Skeletal muscle tissue (tissue), 4 donors: ENCODE data around the gene PSMC5. TPM values are rescaled to one million over a fixed set of nuclear protein-coding genes. Genes with fewer than 3 reads are reported as not detected.

Experiments
- H3K27ac ChIP-seq: one replicate; pipeline ENCODE4 v1.7.0; 2013; ENCODE audit warnings: mild to moderate bottlenecking, low read depth, low read length, inconsistent platforms
- H3K27me3 ChIP-seq, 3 donors: one replicate each; pipeline ENCODE4 v1.7.0; 2013; ENCODE audit warnings: low read length in 3 of 3; ENCODE audit not compliant: control insufficient read depth in 3 of 3, insufficient read depth in 3 of 3
- H3K36me3 ChIP-seq, 3 donors: one replicate each; pipeline ENCODE4 v1.7.0; 2013; ENCODE audit warnings: low read length in 3 of 3; ENCODE audit not compliant: control insufficient read depth in 3 of 3, insufficient read depth in 3 of 3
- H3K4me1 ChIP-seq, 3 donors: one replicate each; pipeline ENCODE4 v1.7.0; 2013; ENCODE audit warnings: low read length in 3 of 3, mild to moderate bottlenecking in 3 of 3; ENCODE audit not compliant: control insufficient read depth in 3 of 3, insufficient read depth in 3 of 3
- H3K4me3 ChIP-seq, 3 donors: one replicate each; pipeline ENCODE4 v1.7.0; 2013; ENCODE audit warnings: low read length in 3 of 3
- H3K9ac ChIP-seq, 3 donors: one replicate each; pipeline ENCODE4 v1.7.0; 2013; ENCODE audit warnings: low read length in 3 of 3, mild to moderate bottlenecking in 3 of 3, moderate library complexity in 2 of 3, low read depth in 1 of 3
- H3K9me3 ChIP-seq, 3 donors: one replicate each; pipeline ENCODE4 v1.7.0; 2013; ENCODE audit warnings: low read length in 3 of 3; ENCODE audit not compliant: control insufficient read depth in 3 of 3
- total RNA-seq: library from RNA; depleted of rRNA; stranded (reverse); fragments of >200 nt; gene quantifications from one replicate; pipeline ENCODE4 v1.2.3, GENCODE V29; 2014
- donor health status: Osteomylitis.

PSMC5 gene
- 41.2 TPM for total RNA-seq

DNA sequence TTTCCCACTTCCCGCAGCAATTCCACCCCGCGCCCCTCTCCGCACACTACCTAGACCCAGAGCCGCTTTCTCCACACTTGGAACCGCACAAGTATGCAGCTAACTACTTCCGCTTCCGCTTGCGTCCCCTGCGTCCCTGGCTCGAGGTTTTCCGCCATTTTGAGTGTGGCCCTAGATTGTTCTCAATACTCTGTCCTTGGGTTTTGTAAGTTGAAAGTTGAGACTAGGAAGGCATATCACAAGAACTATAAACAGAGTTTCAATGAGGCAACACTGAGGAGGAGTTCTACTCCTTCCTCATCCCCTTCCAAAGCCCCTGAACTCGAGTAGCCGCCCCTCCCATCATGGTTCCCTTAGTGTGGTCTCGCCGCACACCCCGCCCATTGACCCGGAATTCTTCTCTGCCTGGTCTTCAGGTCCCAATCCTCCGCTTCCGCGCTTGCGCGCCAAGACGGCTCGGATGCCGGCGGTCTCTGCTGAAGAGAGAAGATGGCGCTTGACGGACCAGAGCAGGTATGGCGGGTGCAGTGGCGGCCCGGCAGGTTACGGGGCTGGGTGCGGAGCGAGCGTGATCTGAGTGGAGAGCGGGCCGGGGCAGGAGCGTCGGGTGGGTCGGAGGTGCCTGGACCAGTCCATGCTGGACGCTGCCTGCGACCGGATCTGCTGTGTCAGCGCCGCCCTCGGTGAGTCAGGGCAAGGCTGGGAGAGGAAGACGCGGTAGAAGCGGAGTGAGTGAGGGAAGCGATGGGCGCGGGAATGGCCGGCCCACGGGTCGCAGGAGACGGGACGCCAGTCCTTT, at the start of gene PSMC5, which contains the start of gene FTSJ3:
Gene PSMC5, plus strand, starts transcription at position 430 of the 799 bp plus-strand sequence. Its CDS starts 60 bp downstream, at position 490.
Gene FTSJ3, minus strand, starts transcription at position 662 of the 799 bp plus-strand sequence. CDS start 761 bp downstream, outside the sequence.
- peak within 1 kb of the TSS; percentile 88 to 95 (median 92) for H3K9ac ChIP-seq
- H3K27ac ChIP-seq = peak within 1 kb of the TSS; percentile 95
- peaks cover 60 to 74% (median 68%) of the 10 kb centered on the region in 3 donors for H3K36me3 ChIP-seq

DNA sequence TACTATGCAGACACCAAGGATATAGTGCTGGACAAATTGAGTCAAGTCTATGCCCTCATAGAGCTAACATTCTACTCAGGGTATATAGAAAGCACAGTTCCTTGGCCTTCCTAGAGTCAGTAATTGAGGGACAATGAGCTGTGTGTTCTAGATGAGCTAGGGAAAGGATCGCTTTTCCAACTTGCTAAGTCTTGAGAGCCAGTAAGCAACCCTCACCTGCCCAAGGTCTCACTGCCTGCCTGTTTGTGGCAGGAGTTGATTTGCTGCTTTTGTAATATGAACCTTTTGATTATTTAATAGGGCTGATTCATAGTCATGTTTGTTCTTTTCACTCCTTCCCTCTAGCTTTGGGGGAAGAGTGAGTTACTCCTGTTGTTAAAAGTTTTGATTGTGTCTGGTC, 46.7 kb upstream of the PSMC5 start:
- Histone ChIP-seq H3K4me1 (peaks cover 10 to 26% (median 13%) of the 10 kb centered on the region in 3 donors), H3K27ac (no peak overlapping the region)

More for the DNA sequence above, at the start of gene PSMC5, which contains the start of gene FTSJ3:
- H3K4me3 ChIP-seq = peak within 1 kb of the TSS; percentile 92 to 98 (median 94)
- no peaks in the 10 kb centered on the region for H3K9me3 ChIP-seq
- peaks cover 23 to 38% (median 24%) of the 10 kb centered on the region in 3 donors for H3K4me1 ChIP-seq
- H3K27me3 ChIP-seq = no peaks in the 10 kb centered on the region

DNA sequence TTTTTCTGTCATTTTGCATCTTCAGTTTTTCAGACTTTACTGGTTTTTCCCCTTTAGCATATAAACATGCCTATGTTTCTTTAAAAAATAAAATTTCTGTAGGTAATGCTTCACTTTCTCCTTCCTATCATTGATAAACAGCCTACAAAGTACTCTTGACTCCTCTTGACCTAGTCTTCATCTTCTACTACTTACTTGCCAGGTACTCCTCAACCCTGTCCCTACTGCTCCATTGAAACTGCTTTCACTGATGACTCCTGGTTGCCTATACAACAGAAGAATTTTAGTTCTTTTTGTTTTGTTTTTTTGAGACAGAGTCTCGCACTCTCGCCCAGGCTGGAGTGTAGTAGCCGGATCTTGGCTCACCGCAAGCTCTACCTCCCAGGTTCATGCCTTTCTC, 46.3 kb upstream of the PSMC5 start:
- Histone ChIP-seq H3K27ac (peak overlapping the region; percentile 19), H3K9ac (no peak overlapping the region), H3K9me3 (no peaks in the 10 kb centered on the region), H3K36me3 (peaks cover 0 to 11% (median 8%) of the 10 kb centered on the region in 3 donors), H3K4me3 (no peak overlapping the region), H3K4me1 (peaks cover 7 to 24% (median 10%) of the 10 kb centered on the region in 3 donors), H3K27me3 (no peaks in the 10 kb centered on the region)

More for the DNA sequence above, 46.7 kb upstream of the PSMC5 start:
- no peaks in the 10 kb centered on the region for H3K9me3 ChIP-seq
- peaks cover 0 to 11% (median 8%) of the 10 kb centered on the region in 3 donors for H3K36me3 ChIP-seq
- no peak overlapping the region for H3K9ac ChIP-seq
- no peaks in the 10 kb centered on the region for H3K27me3 ChIP-seq
- no peak overlapping the region for H3K4me3 ChIP-seq

DNA sequence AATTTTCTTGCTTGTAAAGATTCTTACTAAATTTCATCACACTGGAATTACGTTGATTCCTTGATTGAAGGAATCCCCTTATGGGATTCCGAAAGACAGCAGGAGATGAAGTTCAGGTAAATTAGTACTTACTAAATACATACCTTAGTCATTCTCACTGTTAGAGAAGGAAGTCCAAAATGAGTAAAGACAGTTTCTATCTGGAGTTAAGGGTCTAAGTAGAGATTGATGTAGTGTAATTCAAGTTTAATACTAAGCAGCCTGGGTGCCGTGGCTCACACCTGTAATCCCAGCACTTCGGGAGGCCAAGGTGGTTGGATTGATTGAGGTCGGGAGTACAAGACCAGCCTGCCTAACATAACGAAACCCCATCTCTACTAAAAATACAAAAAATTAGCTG, 43.7 kb upstream of the PSMC5 start:
- Histone ChIP-seq H3K4me1 (peaks cover 0 to 10% (median 5%) of the 10 kb centered on the region in 3 donors), H3K36me3 (peaks cover 8 to 19% (median 18%) of the 10 kb centered on the region in 3 donors), H3K27me3 (no peaks in the 10 kb centered on the region), H3K9ac (no peak overlapping the region), H3K9me3 (no peaks in the 10 kb centered on the region), H3K27ac (no peak overlapping the region), H3K4me3 (no peak overlapping the region)

DNA sequence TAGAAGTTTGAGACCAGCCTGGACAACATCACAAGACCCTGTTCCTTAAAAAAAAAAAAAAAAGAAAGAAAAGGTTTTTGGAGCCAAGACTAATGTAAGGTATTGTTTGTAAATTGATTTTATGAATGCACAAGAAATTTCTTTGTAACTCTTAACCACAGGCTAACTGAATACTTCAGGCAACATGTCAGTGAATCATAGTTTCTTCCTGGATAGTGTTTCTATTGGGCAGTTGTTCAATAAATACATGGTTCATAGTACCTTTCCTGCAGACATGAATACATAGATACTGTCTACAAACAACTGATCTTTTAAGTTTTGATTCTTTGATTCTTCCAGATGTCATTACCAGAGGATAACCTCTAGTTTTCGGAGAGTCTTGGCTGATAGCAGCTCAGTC, 41.7 kb upstream of the PSMC5 start:
- Histone ChIP-seq H3K4me1 (peaks cover 0 to 6% (median 2%) of the 10 kb centered on the region in 3 donors), H3K27me3 (no peaks in the 10 kb centered on the region), H3K27ac (no peak overlapping the region), H3K36me3 (peaks cover 17 to 33% (median 20%) of the 10 kb centered on the region in 3 donors), H3K4me3 (no peak overlapping the region), H3K9me3 (no peaks in the 10 kb centered on the region), H3K9ac (no peak overlapping the region)

DNA sequence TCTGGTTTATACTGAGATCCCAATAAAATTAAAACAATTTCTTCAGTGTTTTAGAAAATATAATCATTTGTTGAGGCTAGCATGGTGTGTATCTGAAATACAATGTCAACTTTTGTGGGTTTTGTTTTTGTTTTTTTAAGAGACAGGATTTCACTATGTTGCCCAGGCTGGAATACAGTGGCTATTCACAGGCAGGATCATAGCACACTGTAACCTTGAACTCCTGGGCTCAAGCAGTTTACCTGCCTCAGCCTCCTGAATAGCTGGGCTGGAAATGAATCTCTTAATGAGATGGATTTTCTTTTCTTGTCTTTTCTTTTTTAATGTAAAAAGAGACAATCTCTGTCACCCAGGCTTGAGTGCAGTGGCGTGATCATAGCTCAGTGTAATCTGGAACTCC, 41.1 kb upstream of the PSMC5 start:
- no peak overlapping the region for H3K4me3 ChIP-seq
- H3K36me3 ChIP-seq = peaks cover 19 to 33% (median 23%) of the 10 kb centered on the region in 3 donors
- H3K9ac ChIP-seq = no peak overlapping the region
- no peaks in the 10 kb centered on the region for H3K9me3 ChIP-seq
- H3K27me3 ChIP-seq = no peaks in the 10 kb centered on the region
- no peak overlapping the region for H3K27ac ChIP-seq
- peaks cover 0 to 4% (median 0%) of the 10 kb centered on the region in 3 donors for H3K4me1 ChIP-seq

DNA sequence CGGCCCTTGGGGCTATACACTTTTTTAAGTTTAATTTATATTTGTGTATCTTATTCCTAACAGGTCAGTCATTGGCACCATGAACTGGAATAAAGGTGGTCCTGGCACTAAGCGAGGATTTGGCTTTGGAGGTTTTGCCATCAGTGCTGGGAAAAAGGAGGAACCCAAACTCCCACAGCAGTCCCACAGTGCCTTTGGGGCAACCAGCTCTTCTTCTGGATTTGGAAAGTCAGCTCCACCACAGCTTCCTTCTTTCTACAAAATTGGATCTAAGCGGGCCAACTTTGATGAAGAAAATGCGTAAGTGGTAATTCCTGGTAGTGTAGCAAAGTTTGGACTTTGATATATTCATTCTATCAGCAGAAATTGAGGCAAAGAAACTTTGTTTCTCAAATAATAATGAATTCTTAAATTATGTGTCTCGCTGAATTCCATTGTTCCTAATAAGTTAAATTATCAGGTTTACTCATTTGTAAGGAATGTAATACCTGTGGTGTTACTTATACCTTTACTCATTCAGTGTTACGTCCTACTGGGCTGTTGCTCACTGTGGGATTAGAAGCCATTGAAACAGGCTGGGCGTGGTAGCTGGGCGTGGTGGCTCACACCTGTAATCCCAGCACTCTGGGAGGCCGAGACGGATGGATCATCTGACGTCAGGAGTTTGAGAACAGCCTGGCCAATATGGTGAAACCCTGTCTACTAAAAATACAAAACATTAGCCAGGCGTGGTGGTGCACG, 40.1 kb upstream of the PSMC5 start:
- Histone ChIP-seq H3K4me3 (no peak overlapping the region), H3K9ac (no peak overlapping the region), H3K36me3 (peaks cover 19 to 37% (median 27%) of the 10 kb centered on the region in 3 donors), H3K4me1 (peaks cover 0 to 4% (median 0%) of the 10 kb centered on the region in 3 donors), H3K27ac (no peak overlapping the region), H3K9me3 (no peaks in the 10 kb centered on the region), H3K27me3 (no peaks in the 10 kb centered on the region)

DNA sequence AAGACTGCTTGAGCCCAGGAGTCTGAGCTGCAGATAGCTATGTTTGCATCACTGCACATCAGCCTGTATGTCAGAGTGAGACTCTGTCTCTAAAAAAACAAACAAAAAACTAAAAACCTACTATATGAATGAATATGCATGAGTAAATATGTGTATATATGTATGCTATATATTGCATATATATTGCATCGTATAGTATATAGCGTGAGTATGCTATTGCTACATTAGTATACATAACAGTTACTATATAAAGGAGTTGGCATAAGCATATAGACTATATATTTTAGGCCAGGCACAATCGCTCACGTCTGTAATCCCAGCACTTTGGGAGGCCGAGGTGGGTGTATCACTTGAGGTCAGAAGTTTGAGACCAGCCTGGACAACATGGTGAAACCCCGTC, 37.2 kb upstream of the PSMC5 start:
- Histone ChIP-seq H3K4me3 (no peak overlapping the region), H3K9me3 (no peaks in the 10 kb centered on the region), H3K27me3 (no peaks in the 10 kb centered on the region), H3K27ac (no peak overlapping the region), H3K4me1 (peaks cover 0 to 4% (median 0%) of the 10 kb centered on the region in 3 donors), H3K36me3 (peaks cover 31 to 50% (median 44%) of the 10 kb centered on the region in 3 donors), H3K9ac (no peak overlapping the region)

DNA sequence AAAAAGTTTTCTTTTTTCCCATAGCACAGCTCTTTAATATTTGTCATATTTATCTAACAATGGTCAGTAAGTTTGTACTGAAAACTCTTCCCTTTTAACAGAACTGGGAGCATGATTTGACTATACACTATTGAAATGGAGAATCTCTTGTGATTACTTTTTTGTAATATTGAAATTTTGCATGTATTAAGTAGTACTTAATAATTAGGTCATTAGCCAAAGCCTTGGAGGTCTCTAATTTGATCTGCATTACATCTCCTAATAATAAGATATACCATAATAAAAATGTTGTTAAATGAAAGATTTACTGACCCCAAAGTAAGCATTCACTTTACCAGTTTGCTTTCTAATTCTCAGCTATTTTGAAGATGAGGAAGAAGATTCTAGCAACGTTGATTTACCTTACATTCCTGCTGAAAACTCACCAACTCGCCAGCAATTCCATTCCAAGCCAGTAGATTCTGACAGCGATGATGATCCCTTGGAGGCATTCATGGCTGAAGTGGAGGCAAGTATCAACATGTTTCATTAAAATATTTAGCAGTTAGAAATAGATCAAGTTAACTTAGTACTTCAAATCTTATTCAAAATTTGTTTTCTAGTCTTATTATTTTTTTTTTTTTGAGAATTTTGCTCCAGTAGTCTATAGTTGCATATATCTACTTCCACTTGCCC, 35.0 kb upstream of the PSMC5 start:
- Histone ChIP-seq H3K36me3 (peaks cover 30 to 60% (median 51%) of the 10 kb centered on the region in 3 donors), H3K4me3 (no peak overlapping the region), H3K27ac (no peak overlapping the region), H3K4me1 (no peaks in the 10 kb centered on the region), H3K9me3 (no peaks in the 10 kb centered on the region), H3K27me3 (no peaks in the 10 kb centered on the region), H3K9ac (no peak overlapping the region)
